Mesenchymal stem cell (in vitro differentiated cells and primary cell): ENCODE results near the gene BCL7A.

Source experiments
- DNase-seq: peaks from one replicate; pipeline ENCODE4 v3.0.0-alpha.2; 2013
- H2AFZ ChIP-seq: one replicate; pipeline ENCODE4 v1.6.1; 2013; ENCODE audit warnings: low read depth, mild to moderate bottlenecking, control low read depth, inconsistent platforms, low read length, moderate library complexity
- H2AK5ac ChIP-seq: 2 replicates; pipeline ENCODE4 v1.6.1; 2013; ENCODE audit warnings: low read length, moderate library complexity, mild to moderate bottlenecking, inconsistent platforms; ENCODE audit not compliant: severe bottlenecking
- H2BK120ac ChIP-seq: one replicate; pipeline ENCODE4 v1.6.1; 2013; ENCODE audit warnings: low read depth, mild to moderate bottlenecking, inconsistent platforms, low read length, moderate library complexity
- H2BK12ac ChIP-seq, 2 experiments: one replicate each; pipeline ENCODE4 v1.6.1; 2013; ENCODE audit warnings: inconsistent platforms in 2 of 2, low read length in 2 of 2, mild to moderate bottlenecking in 2 of 2, moderate library complexity in 2 of 2, control low read depth in 1 of 2
- H2BK15ac ChIP-seq: one replicate; pipeline ENCODE4 v1.6.1; 2013; ENCODE audit warnings: mild to moderate bottlenecking, low read depth, inconsistent platforms; ENCODE audit not compliant: poor library complexity, severe bottlenecking
- H2BK5ac ChIP-seq: 2 replicates; pipeline ENCODE4 v1.6.1; 2013; ENCODE audit warnings: low read depth, mild to moderate bottlenecking, low read length, control low read depth, inconsistent platforms; ENCODE audit not compliant: poor library complexity, severe bottlenecking
- H3K14ac ChIP-seq, 2 experiments: one replicate each; pipeline ENCODE4 v1.6.1; 2013; ENCODE audit warnings: inconsistent platforms in 2 of 2, low read length in 2 of 2, control low read depth in 1 of 2, mild to moderate bottlenecking in 1 of 2, moderate library complexity in 1 of 2
- H3K18ac ChIP-seq, 2 experiments: one replicate each; pipeline ENCODE4 v1.6.1; 2013; ENCODE audit warnings: inconsistent platforms in 2 of 2, low read length in 2 of 2, control low read depth in 1 of 2, low read depth in 1 of 2, mild to moderate bottlenecking in 1 of 2
- H3K23ac ChIP-seq, 2 experiments: one replicate each; pipeline ENCODE4 v1.6.1; 2013; ENCODE audit warnings: inconsistent platforms in 2 of 2, low read length in 2 of 2, mild to moderate bottlenecking in 2 of 2, moderate library complexity in 2 of 2, control low read depth in 1 of 2
- H3K27ac ChIP-seq: 2 replicates; pipeline ENCODE4 v1.5.1; 2013; ENCODE audit warnings: mild to moderate bottlenecking, moderate library complexity, low read length, control low read depth, inconsistent platforms; ENCODE audit not compliant: poor library complexity, severe bottlenecking
- H3K27me3 ChIP-seq, 2 experiments: 2 replicates each; pipeline versions ENCODE4 v1.6.1 to v1.7.0; 2013; ENCODE audit warnings: low read length in 2 of 2, mild to moderate bottlenecking in 2 of 2, moderate library complexity in 2 of 2, control low read depth in 1 of 2, inconsistent platforms in 1 of 2; ENCODE audit not compliant: control insufficient read depth in 1 of 2, insufficient read depth in 1 of 2
- H3K36me3 ChIP-seq, 2 experiments: 2 replicates each; pipeline versions ENCODE4 v1.6.1 to v1.7.0; 2013; ENCODE audit warnings: low read length in 2 of 2, control low read depth in 1 of 2, inconsistent platforms in 1 of 2, low read depth in 1 of 2, mild to moderate bottlenecking in 1 of 2; ENCODE audit not compliant: insufficient read depth in 2 of 2, control insufficient read depth in 1 of 2
- H3K4ac ChIP-seq, 2 experiments: one replicate each; pipeline ENCODE4 v1.6.1; 2013; ENCODE audit warnings: inconsistent platforms in 2 of 2, low read length in 2 of 2, mild to moderate bottlenecking in 2 of 2, moderate library complexity in 2 of 2, control low read depth in 1 of 2, low read depth in 1 of 2
- H3K4me1 ChIP-seq: 2 replicates; pipeline ENCODE4 v1.6.1; 2013; ENCODE audit warnings: low read depth, low read length, control low read depth; ENCODE audit not compliant: control insufficient read depth, insufficient read depth
- H3K4me2 ChIP-seq: 2 replicates; pipeline ENCODE4 v1.6.1; 2013; ENCODE audit warnings: low read length, mild to moderate bottlenecking, inconsistent platforms; ENCODE audit not compliant: poor library complexity, severe bottlenecking
- H3K4me3 ChIP-seq, 2 experiments: 2 replicates each; pipeline versions ENCODE4 v1.5.1 to v1.7.0; 2013; ENCODE audit warnings: low read length in 2 of 2, mild to moderate bottlenecking in 2 of 2, control low read depth in 1 of 2, low read depth in 1 of 2; ENCODE audit not compliant: insufficient read depth in 1 of 2
- H3K79me1 ChIP-seq: replicated peaks from 2 replicates; pipeline ENCODE4 v1.6.1; 2013; ENCODE audit warnings: mild to moderate bottlenecking, control low read depth, low read length, inconsistent platforms; ENCODE audit not compliant: poor library complexity, severe bottlenecking
- H3K9ac ChIP-seq: 2 replicates; pipeline ENCODE4 v1.7.0; 2013; ENCODE audit warnings: mild to moderate bottlenecking, low read length, moderate library complexity
- H3K9me3 ChIP-seq: 2 replicates; pipeline ENCODE4 v1.7.0; 2013; ENCODE audit warnings: mild to moderate bottlenecking, low read length; ENCODE audit not compliant: control insufficient read depth
- H4K8ac ChIP-seq: one replicate; pipeline ENCODE4 v1.6.1; 2013; ENCODE audit warnings: inconsistent platforms, mild to moderate bottlenecking, low read length, moderate library complexity
- H4K91ac ChIP-seq: one replicate; pipeline ENCODE4 v1.6.1; 2013; ENCODE audit warnings: mild to moderate bottlenecking, low read length, inconsistent platforms
- WGBS: methylation state at CpG from one replicate; pipeline ENCODE4 v1.1.7; 2013; ENCODE audit warnings: mixed read lengths; 5-methylcytosine and 5-hydroxymethylcytosine counted together

BCL7A gene

DNA sequence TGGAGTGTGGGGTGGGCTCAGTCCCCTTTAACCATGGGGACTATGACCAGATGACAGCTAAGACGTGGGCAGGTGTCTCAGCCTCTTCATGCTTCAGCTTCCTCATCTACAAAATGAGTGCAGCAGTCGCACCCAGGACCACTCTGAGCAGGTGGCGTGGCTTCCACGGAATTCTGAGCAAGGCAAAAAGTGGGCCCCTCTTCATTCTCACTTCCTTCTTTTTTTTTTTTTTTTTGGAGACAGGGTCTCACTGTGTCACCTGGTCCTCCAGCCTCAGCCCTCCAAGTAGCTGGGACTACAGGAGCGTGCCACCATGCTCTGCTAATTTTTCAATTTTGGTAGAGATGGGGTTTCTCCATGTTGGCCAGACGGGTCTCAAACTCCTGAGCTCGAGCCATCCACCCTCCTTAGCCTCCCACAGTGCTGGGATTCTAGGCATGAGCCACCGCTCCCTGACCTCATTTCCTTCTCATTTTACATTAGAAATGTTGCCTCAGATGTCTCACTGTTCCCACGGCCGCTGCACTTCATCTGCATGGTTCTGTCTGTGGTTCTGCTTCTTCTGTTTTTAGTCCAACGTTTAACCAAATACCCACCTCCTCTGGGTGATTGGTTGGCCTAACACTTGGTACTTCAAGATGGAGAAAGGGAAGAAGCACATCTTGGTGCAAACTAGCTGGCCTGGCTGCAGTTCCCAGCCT lies 41.3 kb upstream of the BCL7A start:
- no peak overlapping the region for H2AK5ac ChIP-seq
- no peak overlapping the region for H2BK120ac ChIP-seq
- H2BK12ac ChIP-seq: peak overlapping the region in 1 of 2 experiments; percentile 67
- H3K4ac ChIP-seq: no peak overlapping the region
- WGBS: 79% methylated on average over 11 of the region's 11 CpGs
- no peaks in the 10 kb centered on the region for H3K9me3 ChIP-seq
- H3K14ac ChIP-seq: no peak overlapping the region
- no peak overlapping the region for H3K4me3 ChIP-seq
- H3K79me1 ChIP-seq: no peaks in the 10 kb centered on the region
- no peak overlapping the region for H4K8ac ChIP-seq
- no peak overlapping the region for H3K23ac ChIP-seq
- H3K4me1 ChIP-seq: peaks cover 4% of the 10 kb centered on the region
- H3K36me3 ChIP-seq: no peaks in the 10 kb centered on the region
- H3K27me3 ChIP-seq: no peaks in the 10 kb centered on the region
- no peak overlapping the region for H2BK15ac ChIP-seq
- H2BK5ac ChIP-seq: no peak overlapping the region
- no peak overlapping the region for H3K9ac ChIP-seq
- no peak overlapping the region for H3K27ac ChIP-seq
- H4K91ac ChIP-seq: no peak overlapping the region
- no peak overlapping the region for H3K4me2 ChIP-seq
- H2AFZ ChIP-seq: no peak overlapping the region
- no peak overlapping the region for H3K18ac ChIP-seq
- no peak for DNase-seq

DNA sequence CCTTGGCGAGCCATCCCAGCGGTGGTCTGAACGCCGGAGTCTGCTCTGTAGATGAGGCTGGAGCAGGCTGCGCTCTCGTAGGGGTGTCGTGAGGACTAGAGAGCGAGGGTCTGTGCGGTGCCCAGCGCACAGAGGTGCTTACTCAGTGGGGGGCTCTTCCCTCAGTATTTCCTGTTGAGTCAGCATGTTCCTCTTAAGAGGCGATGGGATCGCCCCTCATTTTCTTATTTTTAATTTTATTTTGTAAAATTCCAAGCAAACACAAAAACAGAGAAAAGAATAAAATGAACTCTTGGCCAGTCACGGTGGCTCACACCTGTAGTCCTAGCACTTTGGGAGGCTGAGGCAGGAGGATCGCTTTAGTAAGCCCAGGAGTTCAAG lies 40.8 kb upstream of the BCL7A start:
- Histone ChIP-seq H3K27me3 (no peaks in the 10 kb centered on the region), H4K8ac (no peak overlapping the region), H3K9me3 (no peaks in the 10 kb centered on the region), H2BK15ac (no peak overlapping the region), H3K4ac (no peak overlapping the region), H3K23ac (no peak overlapping the region), H3K4me3 (no peak overlapping the region), H3K36me3 (no peaks in the 10 kb centered on the region), H2BK5ac (no peak overlapping the region), H3K18ac (no peak overlapping the region), H3K14ac (no peak overlapping the region), H3K9ac (no peak overlapping the region), H3K27ac (no peak overlapping the region), H2BK12ac (no peak overlapping the region), H2AFZ (no peak overlapping the region), H2BK120ac (no peak overlapping the region), H2AK5ac (no peak overlapping the region), H3K4me2 (no peak overlapping the region), H3K79me1 (no peaks in the 10 kb centered on the region), H4K91ac (no peak overlapping the region), H3K4me1 (peaks cover 4% of the 10 kb centered on the region)
- DNase-seq: no peak
- WGBS: 94% methylated on average over 11 of the region's 14 CpGs

DNA sequence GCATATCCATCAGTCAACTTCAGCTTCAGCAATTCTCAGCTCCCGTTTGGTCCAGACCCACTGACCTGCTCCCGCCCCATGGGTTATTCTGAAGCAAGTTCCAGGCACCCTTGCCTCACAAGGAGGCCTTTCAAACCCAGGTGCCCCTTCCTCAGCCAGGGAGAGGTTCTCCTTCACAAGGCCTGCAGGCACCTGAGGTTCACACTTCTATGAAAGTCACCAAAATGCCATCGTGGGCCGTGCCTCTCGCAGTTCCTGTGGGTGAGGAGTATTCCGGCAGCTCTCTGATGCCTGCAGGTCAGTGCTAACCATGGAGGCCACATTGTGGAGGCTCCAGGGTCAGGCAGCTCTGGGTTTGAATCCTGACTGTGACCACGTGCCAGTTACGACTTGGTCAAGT lies 40.2 kb upstream of the BCL7A start:
- no peak overlapping the region for H2BK15ac ChIP-seq
- no peaks in the 10 kb centered on the region for H3K79me1 ChIP-seq
- H3K36me3 ChIP-seq: no peaks in the 10 kb centered on the region
- no peak overlapping the region for H3K27ac ChIP-seq
- no peak overlapping the region for H3K14ac ChIP-seq
- no peak overlapping the region for H2AK5ac ChIP-seq
- no peak overlapping the region for H2AFZ ChIP-seq
- 89% methylated on average over 8 of the region's 8 CpGs for WGBS
- H2BK12ac ChIP-seq: no peak overlapping the region
- H3K18ac ChIP-seq: no peak overlapping the region
- H2BK120ac ChIP-seq: no peak overlapping the region
- H3K4me2 ChIP-seq: no peak overlapping the region
- H3K23ac ChIP-seq: no peak overlapping the region
- no peaks in the 10 kb centered on the region for H3K9me3 ChIP-seq
- no peak overlapping the region for H3K4ac ChIP-seq
- H4K91ac ChIP-seq: no peak overlapping the region
- H3K4me1 ChIP-seq: peaks cover 4% of the 10 kb centered on the region
- no peak overlapping the region for H2BK5ac ChIP-seq
- no peak overlapping the region for H4K8ac ChIP-seq
- no peaks in the 10 kb centered on the region for H3K27me3 ChIP-seq
- no peak overlapping the region for H3K9ac ChIP-seq
- no peak overlapping the region for H3K4me3 ChIP-seq
- DNase-seq: no peak

GRCh38 chr12:121982950-121983349 lies 38.7 kb upstream of the BCL7A start:
- H3K9ac ChIP-seq: no peak overlapping the region
- H4K91ac ChIP-seq: no peak overlapping the region
- H2AFZ ChIP-seq: no peak overlapping the region
- no peaks in the 10 kb centered on the region for H3K9me3 ChIP-seq
- H3K27me3 ChIP-seq: no peaks in the 10 kb centered on the region
- H3K18ac ChIP-seq: no peak overlapping the region
- WGBS: 97% methylated on average over 6 of the region's 6 CpGs
- no peak overlapping the region for H2BK12ac ChIP-seq
- H3K36me3 ChIP-seq: no peaks in the 10 kb centered on the region
- H4K8ac ChIP-seq: peak overlapping the region; percentile 54
- no peak overlapping the region for H3K4me3 ChIP-seq
- no peak overlapping the region for H3K27ac ChIP-seq
- no peak overlapping the region for H3K4ac ChIP-seq
- H3K79me1 ChIP-seq: no peaks in the 10 kb centered on the region
- no peak for DNase-seq
- H2BK5ac ChIP-seq: no peak overlapping the region
- peaks cover 4% of the 10 kb centered on the region for H3K4me1 ChIP-seq
- no peak overlapping the region for H3K4me2 ChIP-seq
- no peak overlapping the region for H2BK15ac ChIP-seq
- H3K14ac ChIP-seq: no peak overlapping the region
- no peak overlapping the region for H2BK120ac ChIP-seq
- no peak overlapping the region for H3K23ac ChIP-seq
- H2AK5ac ChIP-seq: no peak overlapping the region
